Heart right ventricle (tissue), 16 donors: ENCODE data around the gene CSF3. TPM values are rescaled to one million over a fixed set of nuclear protein-coding genes. Genes with fewer than 3 reads are reported as not detected.

Experiments used
- ATAC-seq, 8 donors: fragments of 200-7000 bp; cut with Tn5 transposase; one replicate each; pipeline ENCODE4 v1.9.1; 2020; ENCODE audit warnings: mild to moderate bottlenecking in 8 of 8, moderate library complexity in 8 of 8, moderate number of reproducible peaks in 1 of 8
- DNase-seq, 2 donors: peaks; one replicate each; pipeline ENCODE4 v3.0.0-alpha.2; 2020
- H3K27ac ChIP-seq, 10 donors: fragments of 200-600 bp; sonication (generic) in 2 of 10; one replicate each; pipeline versions ENCODE4 v1.5.0 to v1.8.0; 2020 to 2022; ENCODE audit warnings: mild to moderate bottlenecking in 3 of 10
- H3K27me3 ChIP-seq, 7 donors: fragments of 200-600 bp; one replicate each; pipeline ENCODE4 v1.8.0; 2021 to 2022; ENCODE audit warnings: mild to moderate bottlenecking in 2 of 7
- H3K36me3 ChIP-seq, 9 donors: fragments of 200-600 bp; sonication (generic) in 1 of 9; one replicate each; pipeline versions ENCODE4 v1.5.0 to v1.8.0; 2020 to 2022; ENCODE audit warnings: mild to moderate bottlenecking in 2 of 9
- H3K4me1 ChIP-seq, 9 donors: fragments of 200-600 bp; sonication (generic) in 1 of 9; one replicate each; pipeline versions ENCODE4 v1.5.0 to v1.8.0; 2020 to 2022; ENCODE audit warnings: mild to moderate bottlenecking in 4 of 9
- H3K4me3 ChIP-seq, 10 donors: fragments of 200-600 bp; sonication (generic) in 2 of 10; one replicate each; pipeline versions ENCODE4 v1.5.0 to v1.8.0; 2020 to 2022; ENCODE audit warnings: mild to moderate bottlenecking in 7 of 10, moderate library complexity in 2 of 10
- H3K9me3 ChIP-seq, 11 donors: fragments of 200-600 bp in 10 of 11; sonication (generic) in 2 of 11; one replicate each; pipeline versions ENCODE4 v1.5.0 to v1.8.0; 2013 to 2022; ENCODE audit warnings: mild to moderate bottlenecking in 2 of 11, control low read depth in 1 of 11, moderate library complexity in 1 of 11
- CTCF ChIP-seq, 9 donors: fragments of 200-600 bp; sonication (generic) in 2 of 9; IDR thresholded peaks; one replicate each; pipeline versions ENCODE4 v1.5.0 to v1.8.0; 2021 to 2022; ENCODE audit warnings: antibody characterized with exemption in 9 of 9, mild to moderate bottlenecking in 5 of 9, moderate library complexity in 1 of 9
- WGBS, 2 donors: extraction: QIAGEN DNeasy Blood & Tissue Kit; methylation state at CpG; one replicate each; pipeline ENCODE4 v1.1.7; 2013; ENCODE audit warnings: inconsistent platforms in 1 of 2; 5-methylcytosine and 5-hydroxymethylcytosine counted together
- intact Hi-C, 10 donors: fragments of 100-400 bp; cut with DNase I; formaldehyde crosslinking; loops; one replicate each; pipeline versions ENCODE4 v1.11.1 to v1.14.2; 2022
- polyA plus RNA-seq, 2 donors: library from polyadenylated mRNA; stranded (reverse); fragments of 200-250 nt; gene quantifications; one replicate each; pipeline ENCODE4 v1.2.3, GENCODE V29; 2013
- total RNA-seq, 10 donors: library from RNA; stranded (reverse); fragmentation: NEBNext Ultra II Directional in 3 of 10; extraction: Animal tissue kit (Norgen Biotek cat#: 25700) in 3 of 10; gene quantifications; one replicate each; pipeline versions ENCODE4 v1.2.1 to v1.2.4, GENCODE V29; 2021 to 2023
- donor health status: Arrhythmogenic right ventricular cardiomyopathy.
- donor health status: ischemic (EF 13 %, LVEDD 7.1; RV severe dilation, severe dysfunction).
- donor health status: healthy with polysubstance abuse.
- donor health status: DM: no; HTN: yes; CAD: no.
- donor health status: DM: no; HTN: no; CAD: no.
- donor health status: ischemic (EF 25% LVEDD 6.9; RV normal size, moderate dysfunction).
- donor health status: ischemic (EF 25% LVEDD 5.7; RV mildly dilated, moderate dysfunction).
- donor health status: healthy.
- donor health status: DM: yes; HTN: yes; CAD: no.
- donor health status: Ischemic cardiomyopathy.
- donor health status: ischemic (EF 35%, LVEDD 5.7; RV mildly dilated, moderate dysfunction).
- donor health status: nonischemic (EF 11% LVEDD 7.7; RV severe dilation, severe dysfunction).
- donor health status: DM: yes; HTN: yes; CAD: no.
- donor health status: PGD.
- donor health status: ischemic (EF 29% LVEDD 5.4; RV normal size, mild dysfunction).
- donor health status: nonischemic (EF 23%, LVEDD 6.1; RV moderate dilation, normal function).

Gene CSF3
- total and polyA plus RNA-seq, 12 donors: 0.29 to 4.2 (median 0.81) TPM; not detected in 7

GRCh38 chr17:39970157-39970692, 45.0 kb upstream of the CSF3 start:
- peaks cover 0 to 58% (median 0%) of the 10 kb centered on the region in 9 donors for H3K4me1 ChIP-seq
- WGBS, 2 donors: 58 to 61% methylated on average over 7 of the region's 7 CpGs
- H3K4me3 ChIP-seq: no peak overlapping the region
- intact Hi-C loops: loop anchor here in 2 of 10 donors (10.0 kb wide), 2 partner anchors 85 to 105 kb away; partner anchors contain the start of genes IKZF3 (in 1 of the 2) and ZPBP2 (in 1 of the 2)
- ATAC-seq (no peak), DNase-seq (no peak)
- no peaks in the 10 kb centered on the region for H3K36me3 ChIP-seq
- no peak overlapping the region for H3K27ac ChIP-seq
- TF ChIP-seq CTCF (IDR thresholded peaks at IDR 0.05): no peak
- peaks cover 0 to 41% (median 0%) of the 10 kb centered on the region in 7 donors for H3K27me3 ChIP-seq
- H3K9me3 ChIP-seq: no peaks in the 10 kb centered on the region

- Histone ChIP-seq H3K27me3 (peaks cover 0 to 37% (median 0%) of the 10 kb centered on the region in 7 donors), H3K4me3 (no peak overlapping the region), H3K9me3 (no peaks in the 10 kb centered on the region), H3K4me1 (peaks cover 0 to 58% (median 0%) of the 10 kb centered on the region in 9 donors), H3K36me3 (no peaks in the 10 kb centered on the region), H3K27ac (no peak overlapping the region)
- WGBS, 2 donors: 86 to 90% methylated on average over 4 of the region's 4 CpGs
- DNase-seq (no peak), ATAC-seq (no peak)
- TF ChIP-seq CTCF (IDR thresholded peaks at IDR 0.05): no peak
- intact Hi-C loops: loop anchor here in 2 of 10 donors (10.0 kb wide), 2 partner anchors 86 to 106 kb away; partner anchors contain the start of genes IKZF3 (in 1 of the 2) and ZPBP2 (in 1 of the 2)
Observed at GRCh38 chr17:39971076-39971603, 44.1 kb upstream of the CSF3 start.

DNA sequence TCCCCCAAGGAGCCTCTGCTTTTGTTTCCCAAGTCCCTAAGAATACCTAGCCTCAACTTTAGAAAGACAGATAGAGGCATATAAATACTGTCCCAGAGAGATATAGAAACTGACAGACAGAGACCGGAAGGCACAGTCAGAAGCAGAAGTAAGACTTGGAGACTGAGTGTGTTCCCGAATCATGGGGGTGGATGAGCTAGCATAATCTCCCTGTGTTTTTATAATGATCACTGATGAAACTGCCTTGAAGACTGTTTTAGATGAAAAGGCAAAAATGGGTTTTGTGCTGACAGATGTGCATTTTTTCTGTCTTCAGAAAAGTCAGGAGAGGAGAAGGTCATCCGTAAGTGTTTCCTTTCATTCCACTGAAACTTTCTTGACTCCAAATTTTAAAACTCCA, 43.0 kb upstream of the CSF3 start:
- no peak for TF ChIP-seq CTCF (IDR thresholded peaks at IDR 0.05)
- Histone ChIP-seq H3K4me1 (peaks cover 0 to 52% (median 0%) of the 10 kb centered on the region in 9 donors), H3K4me3 (no peak overlapping the region), H3K36me3 (no peaks in the 10 kb centered on the region), H3K27me3 (peaks cover 0 to 44% (median 4%) of the 10 kb centered on the region in 7 donors), H3K27ac (peak overlapping the region in 2 of 10 donors; percentile 2 to 82), H3K9me3 (no peaks in the 10 kb centered on the region)
- no peak for DNase-seq
- ATAC-seq: peak in 3 of 8 donors; percentile 33 to 79 (median 61)
- intact Hi-C loops: loop anchor here in 2 of 10 donors (10.0 kb wide), 2 partner anchors 87 to 107 kb away; partner anchors contain the start of genes IKZF3 (in 1 of the 2) and ZPBP2 (in 1 of the 2)
- 28 to 42% methylated on average over 3 of the region's 3 CpGs for WGBS, 2 donors

DNA sequence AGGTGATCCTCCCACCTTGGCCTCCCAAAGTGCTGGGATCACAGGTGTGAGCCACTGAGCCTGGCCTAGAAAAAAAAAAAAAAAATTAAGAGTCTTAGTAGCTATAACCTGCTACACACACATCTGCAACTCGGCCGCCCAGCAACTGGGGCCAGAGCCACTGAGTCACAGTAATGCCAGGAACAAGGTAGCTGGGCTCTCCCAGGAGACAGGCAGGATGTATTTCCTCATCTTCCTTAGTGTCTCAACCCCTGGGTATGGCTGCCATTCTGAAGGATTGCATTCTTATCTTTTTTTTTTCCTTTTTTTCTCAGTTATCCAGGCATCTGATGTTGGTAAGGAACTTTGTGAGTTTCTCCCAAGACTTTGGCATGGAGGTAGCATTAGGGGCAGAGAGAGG, 41.7 kb upstream of the CSF3 start:
- TF ChIP-seq CTCF (IDR thresholded peaks at IDR 0.05): no peak
- Histone ChIP-seq H3K4me1 (peaks cover 0 to 39% (median 0%) of the 10 kb centered on the region in 9 donors), H3K4me3 (no peak overlapping the region), H3K9me3 (no peaks in the 10 kb centered on the region), H3K36me3 (no peaks in the 10 kb centered on the region), H3K27ac (peak overlapping the region in 1 of 10 donors; percentile 36), H3K27me3 (peaks cover 0 to 42% (median 4%) of the 10 kb centered on the region in 7 donors)
- ATAC-seq (no peak), DNase-seq (no peak)
- 82 to 90% methylated on average over 2 of the region's 2 CpGs for WGBS, 2 donors
- intact Hi-C loops: loop anchor here in 2 of 10 donors (10.0 kb wide), 2 partner anchors 89 to 109 kb away; partner anchors contain the start of genes IKZF3 (in 1 of the 2) and ZPBP2 (in 1 of the 2)
